ENCODE results near the gene CTSO.

GRCh38 chr4:155904331-155904730, 49.3 kb downstream of the CTSO start:
- no peak for TF ChIP-seq CTCF (IDR thresholded peaks at IDR 0.05)
- TF ChIP-seq POLR2A (IDR thresholded peaks at IDR 0.05): no peak
